IPS DF 6.9 (cell line): ENCODE results near the gene TRIAP1.

Experiments
- DNase-seq: peaks from one replicate; pipeline ENCODE4 v3.0.0-alpha.2; 2013; ENCODE audit warnings: low read depth, low spot score
- H3K27ac ChIP-seq: one replicate; pipeline ENCODE4 v1.5.1; 2013; ENCODE audit warnings: low read length, control low read depth
- H3K27me3 ChIP-seq: 2 replicates; pipeline ENCODE4 v1.6.1; 2013; ENCODE audit warnings: mild to moderate bottlenecking, low read length; ENCODE audit not compliant: control insufficient read depth, insufficient read depth
- H3K36me3 ChIP-seq: 2 replicates; pipeline ENCODE4 v1.6.1; 2013; ENCODE audit warnings: low read length; ENCODE audit not compliant: control insufficient read depth, insufficient read depth
- H3K4me1 ChIP-seq: 2 replicates; pipeline ENCODE4 v1.6.1; 2013; ENCODE audit warnings: low read length; ENCODE audit not compliant: control insufficient read depth, insufficient read depth
- H3K4me3 ChIP-seq: 2 replicates; pipeline ENCODE4 v1.5.1; 2013; ENCODE audit warnings: mild to moderate bottlenecking, low read length
- H3K9me3 ChIP-seq: 2 replicates; pipeline ENCODE4 v1.6.1; 2013; ENCODE audit warnings: low read length, inconsistent platforms; ENCODE audit not compliant: control insufficient read depth, insufficient read depth
- WGBS: extraction: QIAGEN DNeasy Blood & Tissue Kit; methylation state at CpG from one replicate; pipeline ENCODE4 v1.1.7; 2013; ENCODE audit warnings: mixed read lengths, missing lambda C conversion rate; ENCODE audit not compliant: insufficient read length, insufficient coverage; 5-methylcytosine and 5-hydroxymethylcytosine counted together

Gene TRIAP1

GRCh38 chr12:120412421-120412820 lies 33.8 kb downstream of the TRIAP1 start:
- no peak for DNase-seq
- no CpG with 5 or more reads among the region's 7 CpGs for WGBS

DNA sequence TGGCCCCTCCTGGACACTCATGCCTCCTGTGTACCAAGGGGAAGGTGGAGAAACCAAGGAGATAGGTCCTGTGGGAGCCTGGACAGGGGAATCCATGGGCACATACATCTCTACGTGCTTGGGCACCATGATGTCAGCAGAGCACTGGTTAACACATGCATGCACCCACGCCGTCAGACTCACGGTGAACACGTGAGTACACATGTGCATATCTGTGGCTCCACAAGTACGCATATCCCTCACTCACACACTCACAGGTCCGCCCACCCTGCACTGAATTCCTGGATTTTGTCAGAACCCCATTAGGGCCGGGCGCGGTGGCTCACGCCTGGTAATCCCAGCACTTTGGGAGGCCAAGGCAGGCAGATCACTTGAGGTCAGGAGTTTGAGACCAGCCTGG lies 37.4 kb downstream of the TRIAP1 start:
- no CpG with 5 or more reads among the region's 11 CpGs for whole genome bisulfite sequencing
- no peaks in the 10 kb centered on the region for H3K9me3 ChIP-seq
- H3K27ac ChIP-seq = no peak overlapping the region
- H3K4me3 ChIP-seq = no peak overlapping the region
- no peaks in the 10 kb centered on the region for H3K4me1 ChIP-seq
- no peaks in the 10 kb centered on the region for H3K27me3 ChIP-seq
- no peak for DNase-seq
- H3K36me3 ChIP-seq = no peaks in the 10 kb centered on the region

More at GRCh38 chr12:120412421-120412820, 33.8 kb downstream of the TRIAP1 start:
- Histone ChIP-seq H3K4me3 (no peak overlapping the region), H3K36me3 (no peaks in the 10 kb centered on the region), H3K27me3 (no peaks in the 10 kb centered on the region), H3K4me1 (no peaks in the 10 kb centered on the region), H3K27ac (no peak overlapping the region), H3K9me3 (no peaks in the 10 kb centered on the region)

- H3K4me1 ChIP-seq = peaks cover 2% of the 10 kb centered on the region; the same call in 1 of the 2 replicates
- no peaks in the 10 kb centered on the region for H3K27me3 ChIP-seq
- no CpG with 5 or more reads among the region's 3 CpGs for WGBS
- H3K36me3 ChIP-seq = no peaks in the 10 kb centered on the region
- H3K4me3 ChIP-seq = no peak overlapping the region
- H3K27ac ChIP-seq = no peak overlapping the region
- H3K9me3 ChIP-seq = no peaks in the 10 kb centered on the region
- no peak for DNase-seq
Observed at GRCh38 chr12:120406553-120406952, 39.6 kb downstream of the TRIAP1 start.

DNA sequence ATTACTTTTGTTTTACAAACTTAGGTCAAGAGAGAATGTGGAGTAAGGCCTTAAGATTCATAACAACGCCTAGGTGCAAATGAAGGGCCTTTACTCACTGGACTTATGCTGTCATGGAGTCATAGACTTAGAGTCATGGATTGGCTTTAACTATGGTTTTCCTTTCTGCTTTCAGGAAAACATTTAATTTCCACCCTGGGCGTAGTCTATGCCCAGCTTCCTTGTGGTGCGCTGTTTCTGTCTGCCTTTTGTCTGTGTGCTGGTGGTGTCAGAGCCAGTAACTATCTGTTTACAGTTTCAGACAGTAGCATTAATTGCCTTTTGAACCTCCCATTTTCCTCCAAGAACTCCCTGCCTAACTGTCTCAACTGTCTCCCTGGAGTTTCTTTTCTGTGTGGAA lies 40.1 kb downstream of the TRIAP1 start:
- no peak for DNase-seq
- H3K27me3 ChIP-seq = no peaks in the 10 kb centered on the region
- H3K27ac ChIP-seq = no peak overlapping the region
- H3K4me1 ChIP-seq = peaks cover 2% of the 10 kb centered on the region; the same call in 1 of the 2 replicates
- H3K9me3 ChIP-seq = no peaks in the 10 kb centered on the region
- WGBS = no CpG with 5 or more reads among the region's 3 CpGs
- H3K4me3 ChIP-seq = no peak overlapping the region
- no peaks in the 10 kb centered on the region for H3K36me3 ChIP-seq

DNA sequence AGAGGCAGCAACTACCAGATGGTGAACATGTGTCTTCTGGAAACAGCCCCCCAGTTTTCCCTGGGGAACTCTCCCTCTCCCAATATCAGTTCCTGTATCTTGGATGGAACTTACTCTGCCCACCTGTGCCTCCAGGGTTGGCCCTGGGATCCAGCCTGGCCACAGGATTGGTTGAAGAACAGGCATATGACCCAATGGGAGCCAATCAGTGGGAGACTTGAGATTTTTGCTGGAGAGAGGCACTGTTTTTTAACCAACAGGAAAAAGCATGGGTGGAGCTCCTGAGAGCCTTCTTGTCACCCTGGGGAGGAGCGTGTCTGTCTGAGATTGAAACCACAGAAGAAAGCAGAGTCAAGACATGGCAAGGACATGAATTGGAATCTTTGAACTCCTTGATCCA lies 41.9 kb downstream of the TRIAP1 start:
- no CpG with 5 or more reads among the region's 1 CpG for WGBS
- H3K9me3 ChIP-seq = no peaks in the 10 kb centered on the region
- H3K36me3 ChIP-seq = no peaks in the 10 kb centered on the region
- H3K4me1 ChIP-seq = peaks cover 2% of the 10 kb centered on the region; the same call in 1 of the 2 replicates
- H3K4me3 ChIP-seq = no peak overlapping the region
- no peak for DNase-seq
- H3K27me3 ChIP-seq = no peaks in the 10 kb centered on the region
- H3K27ac ChIP-seq = no peak overlapping the region

- Histone ChIP-seq H3K27ac (no peak overlapping the region), H3K4me3 (no peak overlapping the region), H3K27me3 (no peaks in the 10 kb centered on the region), H3K36me3 (no peaks in the 10 kb centered on the region), H3K9me3 (no peaks in the 10 kb centered on the region), H3K4me1 (peaks cover 2% of the 10 kb centered on the region; the same call in 1 of the 2 replicates)
- DNase-seq = no peak
- WGBS = no CpG with 5 or more reads among the region's 3 CpGs
Observed at GRCh38 chr12:120403869-120404268, 42.3 kb downstream of the TRIAP1 start.

- H3K27me3 ChIP-seq = no peaks in the 10 kb centered on the region
- no peaks in the 10 kb centered on the region for H3K36me3 ChIP-seq
- no CpG with 5 or more reads among the region's 13 CpGs for WGBS
- no peak overlapping the region for H3K4me3 ChIP-seq
- no peaks in the 10 kb centered on the region for H3K9me3 ChIP-seq
- DNase-seq = no peak
- H3K27ac ChIP-seq = no peak overlapping the region
- peaks cover 2% of the 10 kb centered on the region; the same call in 1 of the 2 replicates for H3K4me1 ChIP-seq
Observed at GRCh38 chr12:120402217-120402616, 44.0 kb downstream of the TRIAP1 start.

- no peak for DNase-seq
- H3K4me3 ChIP-seq = no peak overlapping the region
- WGBS = no CpG with 5 or more reads among the region's 5 CpGs
Observed at GRCh38 chr12:120399531-120399930, 46.7 kb downstream of the TRIAP1 start.

DNA sequence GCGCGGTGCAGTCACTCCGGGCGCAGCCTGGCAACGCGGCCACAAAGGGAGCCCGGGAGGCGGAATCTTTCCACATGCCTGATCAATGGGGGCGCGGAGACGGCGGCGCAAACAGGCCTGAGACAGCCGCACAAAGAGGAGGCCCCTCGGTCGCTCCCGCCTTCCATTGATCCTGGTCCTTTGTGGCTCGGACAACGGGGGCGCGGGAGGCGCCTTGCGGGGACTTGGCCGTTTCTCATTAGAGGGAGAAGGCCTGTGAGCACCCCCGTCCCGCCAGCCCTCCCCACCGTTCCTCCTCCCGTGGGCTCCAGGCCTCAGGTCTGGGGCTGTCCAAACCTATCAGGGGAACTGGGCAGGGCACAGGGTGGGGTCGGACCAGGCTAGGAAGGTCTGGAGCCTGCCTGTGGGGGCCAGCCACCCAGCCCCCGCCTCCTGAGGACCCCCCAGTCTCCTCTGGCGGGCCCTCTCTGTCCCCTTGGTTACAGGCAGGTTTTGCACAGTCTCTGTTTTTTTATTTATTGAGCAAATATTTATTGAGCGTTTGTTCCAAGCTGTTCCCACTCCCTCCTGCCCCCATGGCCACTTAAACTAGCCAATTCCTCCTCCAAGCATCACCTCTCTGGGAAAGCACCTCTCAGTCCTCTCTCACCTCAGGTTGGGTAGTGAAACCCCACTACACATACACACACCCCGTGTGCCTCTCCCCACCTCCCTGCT lies 48.2 kb downstream of the TRIAP1 start:
- no peak overlapping the region for H3K4me3 ChIP-seq
- H3K9me3 ChIP-seq = no peaks in the 10 kb centered on the region
- no peak overlapping the region for H3K27ac ChIP-seq
- no peaks in the 10 kb centered on the region for H3K36me3 ChIP-seq
- no peak for DNase-seq
- H3K27me3 ChIP-seq = no peaks in the 10 kb centered on the region
- H3K4me1 ChIP-seq = peaks cover 2% of the 10 kb centered on the region; the same call in 1 of the 2 replicates
- no CpG with 5 or more reads among the region's 33 CpGs for WGBS

More at GRCh38 chr12:120399531-120399930, 46.7 kb downstream of the TRIAP1 start:
- H3K4me1 ChIP-seq = peaks cover 2% of the 10 kb centered on the region; the same call in 1 of the 2 replicates
- H3K9me3 ChIP-seq = no peaks in the 10 kb centered on the region
- H3K27ac ChIP-seq = no peak overlapping the region
- no peaks in the 10 kb centered on the region for H3K36me3 ChIP-seq
- no peaks in the 10 kb centered on the region for H3K27me3 ChIP-seq

- H3K36me3 ChIP-seq = no peaks in the 10 kb centered on the region
- peak overlapping the region; percentile 29 for H3K27ac ChIP-seq
- WGBS = no CpG with 5 or more reads among the region's 18 CpGs
- no peaks in the 10 kb centered on the region for H3K4me1 ChIP-seq
- no peaks in the 10 kb centered on the region for H3K9me3 ChIP-seq
- H3K27me3 ChIP-seq = no peaks in the 10 kb centered on the region
- H3K4me3 ChIP-seq = no peak overlapping the region
- DNase-seq = peak; percentile 79
Observed at GRCh38 chr12:120394483-120395367, 51.5 kb downstream of the TRIAP1 start.
